Activated CD4-positive, alpha-beta memory T cell treated with anti-CD3 and anti-CD28 coated beads, Interleukin-2, amount 10 ng/mL, durations not matched to agents 7 days and 5 days (primary cell): ENCODE measurements around the gene DPP6. TPM values are rescaled to one million over a fixed set of nuclear protein-coding genes. Genes with fewer than 3 reads are reported as not detected.
"Not testable (repeated sequence)": the region's sequence is repeated elsewhere in the genome, so short reads cannot be mapped to it uniquely, and the experiment has no call there.

Experiments
- CTCF ChIA-PET: fragments of 350-600 bp; sonication (Branson Sonifier 250); formaldehyde crosslinking; loops from one replicate; lab custom pipeline; 2021; ENCODE audit warnings: antibody characterized with exemption, inconsistent platforms; lab: Charles Lee
- POLR2A ChIA-PET: fragments of 350-600 bp; sonication (Branson Sonifier 250); formaldehyde crosslinking; loops from one replicate; lab custom pipeline; 2021; ENCODE audit warnings: antibody characterized with exemption; lab: Charles Lee
- DNase-seq: peaks from one replicate; pipeline ENCODE4 v3.0.0-alpha.2; 2020
- H3K27ac Mint-ChIP-seq: one replicate; pipeline ENCODE4 v1.8.0; 2021; ENCODE audit warnings: mild to moderate bottlenecking, mixed read lengths
- H3K27me3 Mint-ChIP-seq: one replicate; pipeline ENCODE4 v1.8.0; 2021; ENCODE audit warnings: mixed read lengths
- H3K36me3 Mint-ChIP-seq: one replicate; pipeline ENCODE4 v1.8.0; 2021; ENCODE audit warnings: low read depth, mixed read lengths
- H3K4me1 Mint-ChIP-seq: one replicate; pipeline ENCODE4 v1.8.0; 2021; ENCODE audit warnings: mixed read lengths
- H3K4me3 Mint-ChIP-seq: one replicate; pipeline ENCODE4 v1.8.0; 2021; ENCODE audit warnings: mild to moderate bottlenecking, mixed read lengths
- H3K9me3 Mint-ChIP-seq: one replicate; pipeline ENCODE4 v1.8.0; 2021; ENCODE audit warnings: mixed read lengths
- total RNA-seq, 2 experiments: library from RNA; stranded (reverse); gene quantifications; one replicate each; pipeline ENCODE4 v1.2.3, GENCODE V29; 2021

DPP6 gene
- total RNA-seq, 2 experiments from 2014 or later: not detected

- H3K27me3 Mint-ChIP-seq, DNase-seq, H3K9me3 Mint-ChIP-seq, CTCF ChIA-PET, H3K27ac Mint-ChIP-seq, POLR2A ChIA-PET, H3K4me1 Mint-ChIP-seq, H3K36me3 Mint-ChIP-seq, H3K4me3 Mint-ChIP-seq: not testable (repeated sequence)
Measured at GRCh38 chr7:154676033-154676421, 623.8 kb downstream of the DPP6 start.

- Mint-ChIP-seq H3K4me3 (no peak overlapping the region), H3K9me3 (peaks cover 3% of the 10 kb centered on the region), H3K36me3 (no peaks in the 10 kb centered on the region), H3K4me1 (no peaks in the 10 kb centered on the region), H3K27ac (no peak overlapping the region), H3K27me3 (no peaks in the 10 kb centered on the region)
- no peak for DNase-seq
- POLR2A ChIA-PET: no interaction called here
- CTCF ChIA-PET: no interaction called here
Measured at GRCh38 chr7:154676422-154677073, 624.4 kb downstream of the DPP6 start.

GRCh38 chr7:154677454-154677853 is 625.3 kb downstream of the DPP6 start:
- no peaks in the 10 kb centered on the region for H3K36me3 Mint-ChIP-seq
- no peak for DNase-seq
- no peaks in the 10 kb centered on the region for H3K4me1 Mint-ChIP-seq
- H3K4me3 Mint-ChIP-seq: no peak overlapping the region
- H3K27ac Mint-ChIP-seq: no peak overlapping the region
- H3K27me3 Mint-ChIP-seq: no peaks in the 10 kb centered on the region
- peaks cover 3% of the 10 kb centered on the region for H3K9me3 Mint-ChIP-seq
- CTCF ChIA-PET: no interaction called here
- POLR2A ChIA-PET: no interaction called here

GRCh38 chr7:154678001-154678550 is 625.9 kb downstream of the DPP6 start:
- H3K4me3 Mint-ChIP-seq, POLR2A ChIA-PET, CTCF ChIA-PET, H3K9me3 Mint-ChIP-seq, H3K36me3 Mint-ChIP-seq, H3K27ac Mint-ChIP-seq, H3K27me3 Mint-ChIP-seq, H3K4me1 Mint-ChIP-seq, DNase-seq: not testable (repeated sequence)

GRCh38 chr7:154679379-154680053 is 627.3 kb downstream of the DPP6 start:
- Mint-ChIP-seq H3K36me3 (no peaks in the 10 kb centered on the region), H3K27ac (no peak overlapping the region), H3K4me3 (no peak overlapping the region), H3K4me1 (no peaks in the 10 kb centered on the region), H3K27me3 (no peaks in the 10 kb centered on the region), H3K9me3 (peaks cover 3% of the 10 kb centered on the region)
- no peak for DNase-seq
- POLR2A ChIA-PET: no interaction called here
- CTCF ChIA-PET: no interaction called here

- ChIA-PET POLR2A (no interaction called here), CTCF (no interaction called here)
- Mint-ChIP-seq H3K27ac (no peak overlapping the region), H3K4me1 (no peaks in the 10 kb centered on the region), H3K4me3 (no peak overlapping the region), H3K36me3 (no peaks in the 10 kb centered on the region), H3K27me3 (no peaks in the 10 kb centered on the region), H3K9me3 (no peaks in the 10 kb centered on the region)
- no peak for DNase-seq
Measured at GRCh38 chr7:154680894-154681659, 628.9 kb downstream of the DPP6 start.

- no peaks in the 10 kb centered on the region for H3K27me3 Mint-ChIP-seq
- CTCF ChIA-PET: no interaction called here
Measured at GRCh38 chr7:154682003-154682402, 629.8 kb downstream of the DPP6 start.

GRCh38 chr7:154684666-154685563 is 632.7 kb downstream of the DPP6 start:
- DNase-seq: no peak
- Mint-ChIP-seq H3K36me3 (no peaks in the 10 kb centered on the region), H3K9me3 (no peaks in the 10 kb centered on the region), H3K4me3 (no peak overlapping the region), H3K27ac (no peak overlapping the region), H3K4me1 (no peaks in the 10 kb centered on the region), H3K27me3 (no peaks in the 10 kb centered on the region)
- CTCF ChIA-PET: interaction anchor here (0.9 kb wide), 1 partner anchor 14 kb away, joined by 3 read pairs; no protein-coding TSS in a partner anchor
- POLR2A ChIA-PET: no interaction called here

More at GRCh38 chr7:154682003-154682402, 629.8 kb downstream of the DPP6 start:
- no peaks in the 10 kb centered on the region for H3K4me1 Mint-ChIP-seq
- H3K4me3 Mint-ChIP-seq: no peak overlapping the region
- H3K27ac Mint-ChIP-seq: no peak overlapping the region
- POLR2A ChIA-PET: no interaction called here
- H3K9me3 Mint-ChIP-seq: no peaks in the 10 kb centered on the region
- H3K36me3 Mint-ChIP-seq: no peaks in the 10 kb centered on the region
- DNase-seq: no peak

GRCh38 chr7:154685564-154685901 is 633.3 kb downstream of the DPP6 start:
- ChIA-PET CTCF (interaction anchor here (0.9 kb wide), 1 partner anchor 13 kb away, joined by 3 read pairs; no protein-coding TSS in a partner anchor), POLR2A (no interaction called here)

GRCh38 chr7:154686305-154686704 is 634.1 kb downstream of the DPP6 start:
- no peak for DNase-seq
- no peaks in the 10 kb centered on the region for H3K9me3 Mint-ChIP-seq
- no peaks in the 10 kb centered on the region for H3K36me3 Mint-ChIP-seq
- H3K4me1 Mint-ChIP-seq: no peaks in the 10 kb centered on the region
- H3K4me3 Mint-ChIP-seq: no peak overlapping the region
- H3K27ac Mint-ChIP-seq: no peak overlapping the region
- H3K27me3 Mint-ChIP-seq: no peaks in the 10 kb centered on the region
- POLR2A ChIA-PET: no interaction called here
- CTCF ChIA-PET: interaction anchor here (0.9 kb wide), 1 partner anchor 12 kb away, joined by 3 read pairs; no protein-coding TSS in a partner anchor

More at GRCh38 chr7:154685564-154685901, 633.3 kb downstream of the DPP6 start:
- no peak overlapping the region for H3K4me3 Mint-ChIP-seq
- H3K27ac Mint-ChIP-seq: no peak overlapping the region
- H3K4me1 Mint-ChIP-seq: no peaks in the 10 kb centered on the region
- DNase-seq: no peak
- H3K9me3 Mint-ChIP-seq: no peaks in the 10 kb centered on the region
- H3K27me3 Mint-ChIP-seq: no peaks in the 10 kb centered on the region
- H3K36me3 Mint-ChIP-seq: no peaks in the 10 kb centered on the region

GRCh38 chr7:154688952-154689351 is 636.8 kb downstream of the DPP6 start:
- ChIA-PET CTCF (no interaction called here), POLR2A (no interaction called here)
- Mint-ChIP-seq H3K27ac (no peak overlapping the region), H3K9me3 (no peaks in the 10 kb centered on the region), H3K36me3 (no peaks in the 10 kb centered on the region), H3K4me1 (no peaks in the 10 kb centered on the region), H3K27me3 (no peaks in the 10 kb centered on the region), H3K4me3 (no peak overlapping the region)
- no peak for DNase-seq

GRCh38 chr7:154690411-154690810 is 638.2 kb downstream of the DPP6 start:
- Mint-ChIP-seq H3K27ac (no peak overlapping the region), H3K4me1 (no peaks in the 10 kb centered on the region), H3K9me3 (peaks cover 5% of the 10 kb centered on the region), H3K4me3 (no peak overlapping the region), H3K36me3 (no peaks in the 10 kb centered on the region), H3K27me3 (no peaks in the 10 kb centered on the region)
- DNase-seq: no peak
- ChIA-PET POLR2A (no interaction called here), CTCF (no interaction called here)
